HEK293 (cell line): ENCODE results near the gene CDH5.
A peak's percentile ranks its signal among the peaks of the same experiment; 100 is the strongest.

Experiments
- CTCF ChIA-PET: fragments of 350-600 bp; formaldehyde crosslinking; extraction: SDS; loops from one replicate; lab custom pipeline; 2021; ENCODE audit warnings: antibody characterized with exemption; lab: Yijun Ruan, JAX
- POLR2A ChIA-PET: fragments of 300-600 bp; formaldehyde crosslinking; extraction: SDS; loops from one replicate; lab custom pipeline; 2020; ENCODE audit warnings: antibody characterized with exemption, inconsistent platforms; lab: Yijun Ruan, JAX
- H3K27ac ChIP-seq: fragments of 200-500 bp; sonication (Bioruptor generic); 2 replicates; pipeline ENCODE4 v1.5.1; 2014; ENCODE audit warnings: low read depth, low read length, control low read depth, inconsistent platforms; ENCODE audit errors: extremely low read depth
- H3K36me3 ChIP-seq, 2 experiments: fragments of 200-500 bp in 1 of 2; sonication (Bioruptor generic) in 1 of 2; 1 replicate in 1 of 2; 2 replicates in 1 of 2; pipeline ENCODE4 v1.5.1; 2014 to 2017; ENCODE audit warnings: inconsistent platforms in 2 of 2, low read length in 2 of 2; ENCODE audit not compliant: control insufficient read depth in 2 of 2, insufficient read depth in 1 of 2
- H3K4me1 ChIP-seq: fragments of 200-500 bp; sonication (Bioruptor generic); 2 replicates; pipeline ENCODE4 v1.5.1; 2014; ENCODE audit warnings: mild to moderate bottlenecking, low read length, inconsistent platforms; ENCODE audit not compliant: control insufficient read depth, insufficient read depth
- H3K4me3 ChIP-seq: 2 replicates; pipeline ENCODE4 v1.5.1; 2011; ENCODE audit warnings: low read depth, mild to moderate bottlenecking, control low read depth, low read length, moderate library complexity
- H3K9me3 ChIP-seq: fragments of 200-500 bp; sonication (Bioruptor generic); 2 replicates; pipeline ENCODE4 v1.5.1; 2014; ENCODE audit warnings: low read depth, low read length, inconsistent platforms; ENCODE audit not compliant: control insufficient read depth, insufficient read depth
- BCL11B ChIP-seq: fragments of 450-650 bp; formaldehyde crosslinking; IDR thresholded peaks from 2 replicates; pipeline ENCODE4 v1.5.1; 2016; ENCODE audit warnings: low read depth, missing biosample characterization, missing genetic modification characterization
- GLIS1 ChIP-seq: fragments of 450-650 bp; formaldehyde crosslinking; IDR thresholded peaks from 2 replicates; pipeline ENCODE4 v1.5.1; 2016; ENCODE audit warnings: missing biosample characterization, missing genetic modification characterization
- GLIS2 ChIP-seq: fragments of 450-650 bp; formaldehyde crosslinking; IDR thresholded peaks from 2 replicates; pipeline ENCODE4 v1.5.1; 2016; ENCODE audit warnings: missing biosample characterization, missing genetic modification characterization
- KLF7 ChIP-seq: fragments of 450-650 bp; formaldehyde crosslinking; IDR thresholded peaks from 2 replicates; pipeline ENCODE4 v1.5.1; 2016; ENCODE audit warnings: missing biosample characterization, missing genetic modification characterization, borderline replicate concordance
- SP2 ChIP-seq: fragments of 450-650 bp; formaldehyde crosslinking; IDR thresholded peaks from 2 replicates; pipeline ENCODE4 v1.5.1; 2016; ENCODE audit warnings: missing biosample characterization, missing genetic modification characterization
- TCF7L2 ChIP-seq: IDR thresholded peaks from 2 replicates; pipeline ENCODE4 v1.6.1; 2011; ENCODE audit warnings: low read depth, mild to moderate bottlenecking, inconsistent platforms, low read length, moderate library complexity, borderline replicate concordance
- ZBTB20 ChIP-seq: fragments of 450-650 bp; formaldehyde crosslinking; IDR thresholded peaks from 2 replicates; pipeline ENCODE4 v1.5.1; 2016; ENCODE audit warnings: missing biosample characterization, missing genetic modification characterization
- ZEB2 ChIP-seq: fragments of 450-650 bp; formaldehyde crosslinking; IDR thresholded peaks from 2 replicates; pipeline ENCODE4 v1.5.1; 2016; ENCODE audit warnings: missing biosample characterization, missing genetic modification characterization
- ZNF10 ChIP-seq: fragments of 450-650 bp; formaldehyde crosslinking; IDR thresholded peaks from 2 replicates; pipeline ENCODE4 v1.5.1; 2017; ENCODE audit warnings: missing biosample characterization, missing genetic modification characterization
- ZNF16 ChIP-seq: fragments of 450-650 bp; formaldehyde crosslinking; IDR thresholded peaks from 2 replicates; pipeline ENCODE4 v1.5.1; 2016; ENCODE audit warnings: low read depth, missing biosample characterization, missing genetic modification characterization
- ZNF473 ChIP-seq: fragments of 450-650 bp; formaldehyde crosslinking; IDR thresholded peaks from 2 replicates; pipeline ENCODE4 v1.5.1; 2017; ENCODE audit warnings: missing biosample characterization, missing genetic modification characterization
- ZNF549 ChIP-seq: fragments of 450-650 bp; IDR thresholded peaks from 2 replicates; pipeline ENCODE4 v1.5.1; 2018; ENCODE audit warnings: missing biosample characterization, missing genetic modification characterization, mild to moderate bottlenecking, inconsistent platforms, moderate library complexity
- ZNF558 ChIP-seq: fragments of 450-650 bp; formaldehyde crosslinking; IDR thresholded peaks from 2 replicates; pipeline ENCODE4 v1.5.1; 2016; ENCODE audit warnings: missing biosample characterization, missing genetic modification characterization
- ZNF654 ChIP-seq: fragments of 450-650 bp; formaldehyde crosslinking; IDR thresholded peaks from 2 replicates; pipeline ENCODE4 v1.5.1; 2016; ENCODE audit warnings: low read depth, missing biosample characterization, missing genetic modification characterization
- ZNF747 ChIP-seq: fragments of 450-650 bp; formaldehyde crosslinking; IDR thresholded peaks from 2 replicates; pipeline ENCODE4 v1.5.1; 2016; ENCODE audit warnings: missing biosample characterization, missing genetic modification characterization
- TF ChIP-seq, protein P1 (sequence below): fragments of 450-650 bp; formaldehyde crosslinking; IDR thresholded peaks from 2 replicates; pipeline ENCODE4 v1.5.1; 2016; ENCODE audit warnings: missing biosample characterization, missing genetic modification characterization
- TF ChIP-seq, protein P2 (sequence below): fragments of 450-650 bp; formaldehyde crosslinking; IDR thresholded peaks from 2 replicates; pipeline ENCODE4 v1.5.1; 2016; ENCODE audit warnings: missing biosample characterization, missing genetic modification characterization
- TF ChIP-seq, protein P3 (sequence below): fragments of 450-650 bp; formaldehyde crosslinking; IDR thresholded peaks from 2 replicates; pipeline ENCODE4 v1.5.1; 2016; ENCODE audit warnings: missing biosample characterization, missing genetic modification characterization
- TF ChIP-seq, protein P4 (sequence below): fragments of 450-650 bp; formaldehyde crosslinking; conservative IDR thresholded peaks from 2 replicates; pipeline ENCODE4 v1.5.1; 2016; ENCODE audit warnings: low read depth, missing biosample characterization, missing genetic modification characterization
- TF ChIP-seq, protein P5 (sequence below): sonication (generic); formaldehyde crosslinking; IDR thresholded peaks from 2 replicates; pipeline ENCODE4 v1.8.1; 2022; ENCODE audit warnings: mild to moderate bottlenecking, moderate library complexity, missing genetic modification reagents

Gene CDH5

DNA sequence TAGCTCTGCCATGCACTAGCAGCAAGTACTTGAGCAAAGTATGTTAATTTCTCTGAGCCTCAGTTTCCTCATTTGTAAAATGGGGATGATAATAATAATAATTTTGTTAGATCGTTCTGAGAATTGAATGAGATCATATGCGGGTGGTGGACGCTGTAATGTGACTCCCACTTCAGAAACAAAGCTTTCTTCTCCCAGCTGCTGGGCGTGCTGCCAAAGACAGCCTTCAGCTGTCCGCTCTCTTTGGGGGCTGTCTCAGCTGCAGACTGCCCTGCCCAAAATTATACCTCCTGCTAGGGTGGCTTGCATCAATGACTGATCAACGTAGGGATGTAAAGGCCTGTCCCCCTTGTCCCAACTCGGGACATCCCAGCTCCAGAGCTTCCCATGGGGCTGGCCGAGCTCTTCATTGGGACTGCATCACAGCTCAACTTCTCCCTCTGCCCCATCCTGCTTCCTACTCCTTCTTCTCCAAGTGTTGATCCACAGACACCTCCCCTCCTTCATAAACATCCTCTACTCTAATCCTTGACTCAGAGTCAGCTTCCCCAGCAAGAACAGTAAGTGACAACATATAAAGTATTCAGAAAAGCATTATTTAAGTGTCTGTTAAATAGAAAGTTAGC is 30.7 kb upstream of the CDH5 start (continued):
- TF ChIP-seq GLIS2 (peak; percentile 48), GLIS1 (tag by site-specific recombination) (peak; percentile 83), ZEB2 (tag by site-specific recombination) (peak; percentile 55), ZNF10 (tag by site-specific recombination) (no peak), BCL11B (tag by site-specific recombination) (no peak)
- TF ChIP-seq, protein P1, sequence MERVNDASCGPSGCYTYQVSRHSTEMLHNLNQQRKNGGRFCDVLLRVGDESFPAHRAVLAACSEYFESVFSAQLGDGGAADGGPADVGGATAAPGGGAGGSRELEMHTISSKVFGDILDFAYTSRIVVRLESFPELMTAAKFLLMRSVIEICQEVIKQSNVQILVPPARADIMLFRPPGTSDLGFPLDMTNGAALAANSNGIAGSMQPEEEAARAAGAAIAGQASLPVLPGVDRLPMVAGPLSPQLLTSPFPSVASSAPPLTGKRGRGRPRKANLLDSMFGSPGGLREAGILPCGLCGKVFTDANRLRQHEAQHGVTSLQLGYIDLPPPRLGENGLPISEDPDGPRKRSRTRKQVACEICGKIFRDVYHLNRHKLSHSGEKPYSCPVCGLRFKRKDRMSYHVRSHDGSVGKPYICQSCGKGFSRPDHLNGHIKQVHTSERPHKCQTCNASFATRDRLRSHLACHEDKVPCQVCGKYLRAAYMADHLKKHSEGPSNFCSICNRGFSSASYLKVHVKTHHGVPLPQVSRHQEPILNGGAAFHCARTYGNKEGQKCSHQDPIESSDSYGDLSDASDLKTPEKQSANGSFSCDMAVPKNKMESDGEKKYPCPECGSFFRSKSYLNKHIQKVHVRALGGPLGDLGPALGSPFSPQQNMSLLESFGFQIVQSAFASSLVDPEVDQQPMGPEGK = peak; percentile 76
- TF ChIP-seq, protein P2, sequence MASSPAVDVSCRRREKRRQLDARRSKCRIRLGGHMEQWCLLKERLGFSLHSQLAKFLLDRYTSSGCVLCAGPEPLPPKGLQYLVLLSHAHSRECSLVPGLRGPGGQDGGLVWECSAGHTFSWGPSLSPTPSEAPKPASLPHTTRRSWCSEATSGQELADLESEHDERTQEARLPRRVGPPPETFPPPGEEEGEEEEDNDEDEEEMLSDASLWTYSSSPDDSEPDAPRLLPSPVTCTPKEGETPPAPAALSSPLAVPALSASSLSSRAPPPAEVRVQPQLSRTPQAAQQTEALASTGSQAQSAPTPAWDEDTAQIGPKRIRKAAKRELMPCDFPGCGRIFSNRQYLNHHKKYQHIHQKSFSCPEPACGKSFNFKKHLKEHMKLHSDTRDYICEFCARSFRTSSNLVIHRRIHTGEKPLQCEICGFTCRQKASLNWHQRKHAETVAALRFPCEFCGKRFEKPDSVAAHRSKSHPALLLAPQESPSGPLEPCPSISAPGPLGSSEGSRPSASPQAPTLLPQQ (tag by site-specific recombination) = peak; percentile 44; the same call in 1 of the 2 replicates

DNA sequence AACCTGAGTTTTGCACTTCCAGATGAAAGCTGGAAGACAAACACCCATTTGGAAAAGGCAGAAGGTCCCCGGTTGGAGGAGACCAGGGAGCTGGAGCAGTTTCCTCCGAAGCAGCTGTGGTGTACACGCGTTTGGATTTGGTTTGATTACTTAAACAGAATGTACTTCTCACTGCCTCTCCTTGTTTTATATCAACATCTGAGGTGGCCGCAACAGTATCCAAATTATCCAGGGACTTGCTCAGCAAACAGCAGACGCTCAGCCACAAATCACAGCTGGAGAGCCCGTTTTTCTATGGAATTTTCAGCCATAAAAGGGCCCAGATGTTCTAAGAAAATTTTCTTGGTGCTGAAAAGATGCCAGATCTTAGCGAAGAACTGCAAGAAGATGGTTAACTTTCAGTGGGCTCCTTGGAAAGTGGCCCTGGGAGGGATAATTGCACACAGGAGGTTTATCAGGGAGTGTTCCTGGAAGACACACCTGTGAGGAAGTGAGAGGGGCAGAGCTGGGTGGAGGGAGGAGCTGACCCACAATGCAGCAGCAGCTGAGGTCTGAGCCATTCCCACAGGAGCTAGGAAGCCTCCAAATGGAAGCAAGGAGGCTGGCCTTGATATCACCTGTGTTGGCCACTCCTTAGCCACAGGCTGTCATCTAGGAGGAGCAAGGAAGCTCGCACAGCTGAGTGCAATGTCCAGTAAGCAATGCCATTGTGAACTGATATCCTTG is 28.9 kb upstream of the CDH5 start:
- Histone ChIP-seq H3K27ac (no peak overlapping the region), H3K36me3 (no peaks in the 10 kb centered on the region), H3K4me1 (peaks cover 11% of the 10 kb centered on the region), H3K9me3 (no peaks in the 10 kb centered on the region), H3K4me3 (no peak overlapping the region)
- CTCF ChIA-PET = interaction anchor here (0.6 to 2.5 kb wide), 3 partner anchors 7 to 533 kb away, joined by 3 to 30 read pairs (median 5); no protein-coding TSS in a partner anchor
- TF ChIP-seq ZNF16 (tag by site-specific recombination) = no peak
- TF ChIP-seq TCF7L2 = no peak
- TF ChIP-seq ZNF654 = no peak
- TF ChIP-seq ZBTB20 = no peak
- TF ChIP-seq ZNF473 (tag by site-specific recombination) = no peak
- TF ChIP-seq, protein P3, sequence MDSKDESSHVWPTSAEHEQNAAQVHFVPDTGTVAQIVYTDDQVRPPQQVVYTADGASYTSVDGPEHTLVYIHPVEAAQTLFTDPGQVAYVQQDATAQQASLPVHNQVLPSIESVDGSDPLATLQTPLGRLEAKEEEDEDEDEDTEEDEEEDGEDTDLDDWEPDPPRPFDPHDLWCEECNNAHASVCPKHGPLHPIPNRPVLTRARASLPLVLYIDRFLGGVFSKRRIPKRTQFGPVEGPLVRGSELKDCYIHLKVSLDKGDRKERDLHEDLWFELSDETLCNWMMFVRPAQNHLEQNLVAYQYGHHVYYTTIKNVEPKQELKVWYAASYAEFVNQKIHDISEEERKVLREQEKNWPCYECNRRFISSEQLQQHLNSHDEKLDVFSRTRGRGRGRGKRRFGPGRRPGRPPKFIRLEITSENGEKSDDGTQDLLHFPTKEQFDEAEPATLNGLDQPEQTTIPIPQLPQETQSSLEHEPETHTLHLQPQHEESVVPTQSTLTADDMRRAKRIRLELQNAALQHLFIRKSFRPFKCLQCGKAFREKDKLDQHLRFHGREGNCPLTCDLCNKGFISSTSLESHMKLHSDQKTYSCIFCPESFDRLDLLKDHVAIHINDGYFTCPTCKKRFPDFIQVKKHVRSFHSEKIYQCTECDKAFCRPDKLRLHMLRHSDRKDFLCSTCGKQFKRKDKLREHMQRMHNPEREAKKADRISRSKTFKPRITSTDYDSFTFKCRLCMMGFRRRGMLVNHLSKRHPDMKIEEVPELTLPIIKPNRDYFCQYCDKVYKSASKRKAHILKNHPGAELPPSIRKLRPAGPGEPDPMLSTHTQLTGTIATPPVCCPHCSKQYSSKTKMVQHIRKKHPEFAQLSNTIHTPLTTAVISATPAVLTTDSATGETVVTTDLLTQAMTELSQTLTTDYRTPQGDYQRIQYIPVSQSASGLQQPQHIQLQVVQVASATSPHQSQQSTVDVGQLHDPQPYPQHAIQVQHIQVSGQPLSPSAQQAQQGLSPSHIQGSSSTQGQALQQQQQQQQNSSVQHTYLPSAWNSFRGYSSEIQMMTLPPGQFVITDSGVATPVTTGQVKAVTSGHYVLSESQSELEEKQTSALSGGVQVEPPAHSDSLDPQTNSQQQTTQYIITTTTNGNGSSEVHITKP (tag by site-specific recombination) = no peak
- TF ChIP-seq ZNF549 = no peak
- TF ChIP-seq ZNF747 (tag by site-specific recombination) = no peak
- TF ChIP-seq KLF7 (tag by site-specific recombination) = no peak
- no peak for TF ChIP-seq SP2 (tag by site-specific recombination)
- TF ChIP-seq, protein P4, sequence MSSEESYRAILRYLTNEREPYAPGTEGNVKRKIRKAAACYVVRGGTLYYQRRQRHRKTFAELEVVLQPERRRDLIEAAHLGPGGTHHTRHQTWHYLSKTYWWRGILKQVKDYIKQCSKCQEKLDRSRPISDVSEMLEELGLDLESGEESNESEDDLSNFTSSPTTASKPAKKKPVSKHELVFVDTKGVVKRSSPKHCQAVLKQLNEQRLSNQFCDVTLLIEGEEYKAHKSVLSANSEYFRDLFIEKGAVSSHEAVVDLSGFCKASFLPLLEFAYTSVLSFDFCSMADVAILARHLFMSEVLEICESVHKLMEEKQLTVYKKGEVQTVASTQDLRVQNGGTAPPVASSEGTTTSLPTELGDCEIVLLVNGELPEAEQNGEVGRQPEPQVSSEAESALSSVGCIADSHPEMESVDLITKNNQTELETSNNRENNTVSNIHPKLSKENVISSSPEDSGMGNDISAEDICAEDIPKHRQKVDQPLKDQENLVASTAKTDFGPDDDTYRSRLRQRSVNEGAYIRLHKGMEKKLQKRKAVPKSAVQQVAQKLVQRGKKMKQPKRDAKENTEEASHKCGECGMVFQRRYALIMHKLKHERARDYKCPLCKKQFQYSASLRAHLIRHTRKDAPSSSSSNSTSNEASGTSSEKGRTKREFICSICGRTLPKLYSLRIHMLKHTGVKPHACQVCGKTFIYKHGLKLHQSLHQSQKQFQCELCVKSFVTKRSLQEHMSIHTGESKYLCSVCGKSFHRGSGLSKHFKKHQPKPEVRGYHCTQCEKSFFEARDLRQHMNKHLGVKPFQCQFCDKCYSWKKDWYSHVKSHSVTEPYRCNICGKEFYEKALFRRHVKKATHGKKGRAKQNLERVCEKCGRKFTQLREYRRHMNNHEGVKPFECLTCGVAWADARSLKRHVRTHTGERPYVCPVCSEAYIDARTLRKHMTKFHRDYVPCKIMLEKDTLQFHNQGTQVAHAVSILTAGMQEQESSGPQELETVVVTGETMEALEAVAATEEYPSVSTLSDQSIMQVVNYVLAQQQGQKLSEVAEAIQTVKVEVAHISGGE (tag by site-specific recombination) = no peak
- TF ChIP-seq ZNF558 (tag by site-specific recombination) = no peak
- TF ChIP-seq, protein P5, sequence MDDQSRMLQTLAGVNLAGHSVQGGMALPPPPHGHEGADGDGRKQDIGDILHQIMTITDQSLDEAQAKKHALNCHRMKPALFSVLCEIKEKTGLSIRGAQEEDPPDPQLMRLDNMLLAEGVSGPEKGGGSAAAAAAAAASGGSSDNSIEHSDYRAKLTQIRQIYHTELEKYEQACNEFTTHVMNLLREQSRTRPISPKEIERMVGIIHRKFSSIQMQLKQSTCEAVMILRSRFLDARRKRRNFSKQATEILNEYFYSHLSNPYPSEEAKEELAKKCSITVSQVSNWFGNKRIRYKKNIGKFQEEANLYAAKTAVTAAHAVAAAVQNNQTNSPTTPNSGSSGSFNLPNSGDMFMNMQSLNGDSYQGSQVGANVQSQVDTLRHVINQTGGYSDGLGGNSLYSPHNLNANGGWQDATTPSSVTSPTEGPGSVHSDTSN (CRISPR knock-in tag) = no peak
- TF ChIP-seq, all 188 proteins: peak for 0
- POLR2A ChIA-PET = no interaction called here
